HCT116 (cell line): Measurements from ENCODE around the gene CXorf65.

Source experiments
- CBX3 ChIP-seq: IDR thresholded peaks from 2 replicates; pipeline ENCODE4 v1.6.1; 2012; ENCODE audit warnings: low read depth
- CEBPB ChIP-seq: IDR thresholded peaks from 2 replicates; pipeline ENCODE4 v1.6.1; 2012; ENCODE audit warnings: low read depth
- EZH2 ChIP-seq: fragments of 200-600 bp; sonication (generic); IDR thresholded peaks from 2 replicates; pipeline ENCODE4 v1.6.1; 2017; ENCODE audit warnings: antibody characterized with exemption, mixed run types
- JUND ChIP-seq: IDR thresholded peaks from 2 replicates; pipeline ENCODE4 v1.6.1; 2012
- POLR2A ChIP-seq: IDR thresholded peaks from 2 replicates; pipeline ENCODE4 v1.7.0; 2011; ENCODE audit warnings: borderline replicate concordance; ENCODE audit not compliant: insufficient read depth, insufficient read length; ENCODE audit errors: extremely low read depth
- POLR2AphosphoS5 ChIP-seq: IDR thresholded peaks from 2 replicates; pipeline ENCODE4 v1.6.1; 2011; ENCODE audit warnings: mild to moderate bottlenecking, low read depth, low read length, moderate library complexity
- RAD21 ChIP-seq: IDR thresholded peaks from 2 replicates; pipeline ENCODE4 v1.6.1; 2012; ENCODE audit warnings: low read depth, mild to moderate bottlenecking
- SP1 ChIP-seq: IDR thresholded peaks from 2 replicates; pipeline ENCODE4 v1.6.1; 2012; ENCODE audit warnings: low read depth
- SRF ChIP-seq: IDR thresholded peaks from 2 replicates; pipeline ENCODE4 v1.6.1; 2012; ENCODE audit warnings: low read depth
- TF ChIP-seq, protein P1 (sequence below), 3 experiments: fragments of 200-600 bp in 1 of 3; sonication (generic) in 1 of 3; IDR thresholded peaks in 2 of 3; conservative IDR thresholded peaks in 1 of 3; 2 replicates each; pipeline ENCODE4 v1.5.1; 2012 to 2017; ENCODE audit warnings: low read depth in 2 of 3, low read length in 2 of 3, antibody characterized with exemption in 1 of 3, borderline replicate concordance in 1 of 3, control low read depth in 1 of 3, mild to moderate bottlenecking in 1 of 3, mixed read lengths in 1 of 3, mixed run types in 1 of 3, moderate library complexity in 1 of 3; ENCODE audit not compliant: insufficient read depth in 1 of 3
- TF ChIP-seq, protein P2 (sequence below): IDR thresholded peaks from 2 replicates; pipeline ENCODE4 v1.6.1; 2012

DNA sequence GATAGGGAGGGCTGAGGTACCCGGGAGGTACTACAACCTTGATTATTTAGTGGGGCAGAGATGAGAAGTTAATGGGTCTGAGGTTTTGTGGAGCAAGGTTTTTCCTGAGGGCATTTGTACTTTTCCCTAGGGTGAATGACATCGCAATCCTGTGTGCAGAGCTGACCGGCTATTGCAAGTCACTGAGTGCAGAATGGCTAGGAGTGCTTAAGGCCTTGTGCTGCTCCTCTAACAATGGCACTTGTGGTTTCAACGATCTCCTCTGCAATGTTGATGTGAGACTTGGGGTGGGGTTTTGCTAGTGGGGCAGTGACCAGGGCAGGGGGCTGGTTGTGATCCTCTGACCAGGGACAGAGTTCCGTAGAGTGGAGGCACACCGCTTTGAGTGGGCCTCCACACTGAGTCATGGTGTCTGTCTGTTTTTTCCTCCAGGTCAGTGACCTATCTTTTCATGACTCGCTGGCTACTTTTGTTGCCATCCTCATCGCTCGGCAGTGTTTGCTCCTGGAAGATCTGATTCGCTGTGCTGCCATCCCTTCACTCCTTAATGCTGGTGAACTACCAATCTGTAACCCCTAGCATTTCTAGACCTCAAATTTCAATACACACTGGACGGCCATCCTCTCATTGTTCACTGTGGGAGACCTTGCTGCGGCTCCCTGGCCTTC, 21.8 kb upstream of the CXorf65 start:
- TF ChIP-seq, protein P1, sequence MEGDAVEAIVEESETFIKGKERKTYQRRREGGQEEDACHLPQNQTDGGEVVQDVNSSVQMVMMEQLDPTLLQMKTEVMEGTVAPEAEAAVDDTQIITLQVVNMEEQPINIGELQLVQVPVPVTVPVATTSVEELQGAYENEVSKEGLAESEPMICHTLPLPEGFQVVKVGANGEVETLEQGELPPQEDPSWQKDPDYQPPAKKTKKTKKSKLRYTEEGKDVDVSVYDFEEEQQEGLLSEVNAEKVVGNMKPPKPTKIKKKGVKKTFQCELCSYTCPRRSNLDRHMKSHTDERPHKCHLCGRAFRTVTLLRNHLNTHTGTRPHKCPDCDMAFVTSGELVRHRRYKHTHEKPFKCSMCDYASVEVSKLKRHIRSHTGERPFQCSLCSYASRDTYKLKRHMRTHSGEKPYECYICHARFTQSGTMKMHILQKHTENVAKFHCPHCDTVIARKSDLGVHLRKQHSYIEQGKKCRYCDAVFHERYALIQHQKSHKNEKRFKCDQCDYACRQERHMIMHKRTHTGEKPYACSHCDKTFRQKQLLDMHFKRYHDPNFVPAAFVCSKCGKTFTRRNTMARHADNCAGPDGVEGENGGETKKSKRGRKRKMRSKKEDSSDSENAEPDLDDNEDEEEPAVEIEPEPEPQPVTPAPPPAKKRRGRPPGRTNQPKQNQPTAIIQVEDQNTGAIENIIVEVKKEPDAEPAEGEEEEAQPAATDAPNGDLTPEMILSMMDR (IDR thresholded peaks at IDR 0.05 in 2 of 3, conservative IDR thresholded peaks at IDR 0.05 in 1 of 3; ENCODE audit: borderline replicate concordance in 1 of 3, insufficient read depth in 1 of 3, low read depth in 2 of 3, low read length in 2 of 3): no peak
- TF ChIP-seq, protein P2, sequence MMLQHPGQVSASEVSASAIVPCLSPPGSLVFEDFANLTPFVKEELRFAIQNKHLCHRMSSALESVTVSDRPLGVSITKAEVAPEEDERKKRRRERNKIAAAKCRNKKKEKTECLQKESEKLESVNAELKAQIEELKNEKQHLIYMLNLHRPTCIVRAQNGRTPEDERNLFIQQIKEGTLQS: no peak
- TF ChIP-seq JUND (no peak), SP1 (no peak), POLR2AphosphoS5 (no peak), POLR2A (no peak), EZH2 (no peak), SRF (no peak), RAD21 (no peak), CEBPB (no peak), CBX3 (no peak)
